ENCODE results near the gene ORC6. TPM values are rescaled to one million over a fixed set of nuclear protein-coding genes. Genes with fewer than 3 reads are reported as not detected.

ORC6 gene
- total and polyA plus RNA-seq, 9 of the 15 experiments (the other 6 are each of a cell fraction or from before 2014, with no cell fraction given): 18.7 to 71.4 (median 47.0) TPM

DNA sequence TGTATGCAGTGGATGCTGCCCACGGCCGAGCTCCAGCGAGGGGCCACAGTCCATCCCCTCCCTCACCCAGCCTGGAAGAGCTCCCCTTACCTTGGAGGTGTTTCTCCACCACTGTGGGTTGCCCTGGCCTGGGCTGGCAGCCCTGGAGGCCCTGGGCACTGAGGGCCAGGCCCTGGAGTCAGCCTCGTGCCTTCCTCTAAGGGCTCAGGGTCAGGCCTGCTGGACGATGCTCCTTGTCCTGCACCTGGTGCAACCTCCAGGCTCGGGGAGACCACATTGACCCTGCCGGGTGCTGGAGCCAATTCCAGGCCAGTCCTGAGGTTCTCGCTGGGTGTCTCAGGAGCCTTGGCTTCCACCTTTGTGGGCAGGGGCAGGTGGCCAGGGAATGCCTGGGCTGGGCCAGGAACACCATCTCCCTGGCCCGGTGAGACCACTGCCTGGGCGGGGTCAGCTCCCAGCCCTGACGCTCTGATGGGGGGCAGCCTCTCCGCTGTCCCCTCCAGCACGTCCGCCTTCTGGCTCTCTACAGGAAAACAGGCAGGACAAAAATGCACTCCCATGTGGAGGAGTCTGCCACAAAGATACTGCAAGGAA, 48.3 kb downstream of the ORC6 start:
- Histone ChIP-seq H4K20me1 (replicated peaks; ENCODE audit: control insufficient read depth, insufficient read depth, low read length) (no peaks in the 10 kb centered on the region), H3K79me2 (ENCODE audit: control insufficient read depth, insufficient read depth, low read length) (peaks cover 14% of the 10 kb centered on the region; the same call in 2 of the 3 replicates), H3K36me3 (ENCODE audit: control insufficient read depth, insufficient read depth, low read length) (no peaks in the 10 kb centered on the region), H3K9ac (ENCODE audit: insufficient read depth in 1 of 2, low read depth in 2 of 2, low read length in 2 of 2) (0 out of 4 replicates have a peak overlapping the region, but pooled peaks of 1 of the 2 experiments have one; percentile 60), H3K27ac (ENCODE audit: extremely low read depth, low read depth, low read length) (no peak overlapping the region), H3K9me1 (ENCODE audit: control insufficient read depth, insufficient read depth, low read length) (peaks cover 3% of the 10 kb centered on the region), H3K4me1 (replicated peaks in 1 of 2; ENCODE audit: control insufficient read depth in 2 of 2, insufficient read depth in 2 of 2, low read length in 2 of 2) (peaks cover 17 to 34% of the 10 kb centered on the region in 2 experiments; a peak in 4 of 5 replicates), H3K27me3 (ENCODE audit: control insufficient read depth in 2 of 2, insufficient read depth in 2 of 2, low read length in 2 of 2) (no peaks in the 10 kb centered on the region), H3K4me3 (no peak overlapping the region), H3K9me3 (replicated peaks; ENCODE audit: control insufficient read depth, insufficient read depth, low read depth, low read length) (no peaks in the 10 kb centered on the region), H2AFZ (ENCODE audit: low read depth, low read length) (no peak overlapping the region), H3K4me2 (ENCODE audit: insufficient read depth, low read length) (no peak overlapping the region)
- TF ChIP-seq TCFL5 (CRISPR knock-in tag; conservative IDR thresholded peaks at IDR 0.05) (no peak), U2AF2 (optimal IDR thresholded peaks at IDR 0.05; ENCODE audit: low read depth, low read length) (no peak), KLF1 (tag; IDR thresholded peaks at IDR 0.05) (no peak), DIDO1 (tag; IDR thresholded peaks at IDR 0.05; ENCODE audit: low read depth) (no peak), RBM25 (IDR thresholded peaks at IDR 0.05; ENCODE audit: low read depth, low read length, severe bottlenecking) (no peak), PTRF (tag; IDR thresholded peaks at IDR 0.05) (no peak)
- DNase-seq (ENCODE audit: extremely low read depth in 1 of 4, low spot score in 3 of 4) (no peak), FAIRE-seq (no peak), ATAC-seq (no peak)
- in situ Hi-C loops (cut with MboI): no loop called here
- intact Hi-C loops (cut with micrococcal nuclease): no loop called here
- BruUV-seq (replicated peaks): no TSS peak
- CTCF ChIA-PET (ENCODE audit: low intra/inter-chr PET ratio): no interaction called here
- 66% methylated on average over 13 of the region's 14 CpGs for WGBS (ENCODE audit: insufficient coverage, low coverage, missing lambda C conversion rate)
- POLR2A ChIA-PET: interaction anchor here (0.6 kb wide), 2 partner anchors 13 to 86 kb away, joined by 3 read pairs; no protein-coding TSS in a partner anchor
